Osteocyte (in vitro differentiated cells): ENCODE results near the gene AOPEP. TPM values are rescaled to one million over a fixed set of nuclear protein-coding genes. Genes with fewer than 3 reads are reported as not detected.

Experiments
- DNase-seq: peaks from one replicate; pipeline ENCODE4 v3.0.0; 2021; ENCODE audit warnings: mixed read lengths; ENCODE audit not compliant: unreplicated experiment; ENCODE audit errors: extremely low spot score
- H3K27ac Mint-ChIP-seq: one replicate; pipeline ENCODE4 v1.8.0; 2021; ENCODE audit warnings: mild to moderate bottlenecking, mixed read lengths; ENCODE audit not compliant: unreplicated experiment
- H3K27me3 Mint-ChIP-seq: one replicate; pipeline ENCODE4 v1.8.0; 2021; ENCODE audit warnings: mixed read lengths; ENCODE audit not compliant: unreplicated experiment
- H3K36me3 Mint-ChIP-seq: one replicate; pipeline ENCODE4 v1.8.0; 2021; ENCODE audit warnings: mixed read lengths; ENCODE audit not compliant: unreplicated experiment
- H3K4me1 Mint-ChIP-seq: one replicate; pipeline ENCODE4 v1.8.0; 2021; ENCODE audit warnings: mixed read lengths; ENCODE audit not compliant: unreplicated experiment
- H3K4me3 Mint-ChIP-seq: one replicate; pipeline ENCODE4 v1.8.0; 2021; ENCODE audit warnings: mild to moderate bottlenecking, moderate library complexity, mixed read lengths; ENCODE audit not compliant: unreplicated experiment
- H3K9me3 Mint-ChIP-seq: one replicate; pipeline ENCODE4 v1.8.0; 2021; ENCODE audit warnings: mixed read lengths; ENCODE audit not compliant: unreplicated experiment
- CTCF ChIP-seq: fragments of 200-600 bp; sonication (generic); IDR thresholded peaks from 2 replicates; pipeline ENCODE4 v1.5.0; 2021; ENCODE audit warnings: antibody characterized with exemption, mild to moderate bottlenecking, moderate library complexity
- total RNA-seq: library from RNA; stranded (reverse); gene quantifications from 2 replicates; pipeline ENCODE4 v1.2.1, GENCODE V29; 2021

Gene AOPEP
- total RNA-seq, 1 donor from 2014 or later, result 108 TPM

DNA sequence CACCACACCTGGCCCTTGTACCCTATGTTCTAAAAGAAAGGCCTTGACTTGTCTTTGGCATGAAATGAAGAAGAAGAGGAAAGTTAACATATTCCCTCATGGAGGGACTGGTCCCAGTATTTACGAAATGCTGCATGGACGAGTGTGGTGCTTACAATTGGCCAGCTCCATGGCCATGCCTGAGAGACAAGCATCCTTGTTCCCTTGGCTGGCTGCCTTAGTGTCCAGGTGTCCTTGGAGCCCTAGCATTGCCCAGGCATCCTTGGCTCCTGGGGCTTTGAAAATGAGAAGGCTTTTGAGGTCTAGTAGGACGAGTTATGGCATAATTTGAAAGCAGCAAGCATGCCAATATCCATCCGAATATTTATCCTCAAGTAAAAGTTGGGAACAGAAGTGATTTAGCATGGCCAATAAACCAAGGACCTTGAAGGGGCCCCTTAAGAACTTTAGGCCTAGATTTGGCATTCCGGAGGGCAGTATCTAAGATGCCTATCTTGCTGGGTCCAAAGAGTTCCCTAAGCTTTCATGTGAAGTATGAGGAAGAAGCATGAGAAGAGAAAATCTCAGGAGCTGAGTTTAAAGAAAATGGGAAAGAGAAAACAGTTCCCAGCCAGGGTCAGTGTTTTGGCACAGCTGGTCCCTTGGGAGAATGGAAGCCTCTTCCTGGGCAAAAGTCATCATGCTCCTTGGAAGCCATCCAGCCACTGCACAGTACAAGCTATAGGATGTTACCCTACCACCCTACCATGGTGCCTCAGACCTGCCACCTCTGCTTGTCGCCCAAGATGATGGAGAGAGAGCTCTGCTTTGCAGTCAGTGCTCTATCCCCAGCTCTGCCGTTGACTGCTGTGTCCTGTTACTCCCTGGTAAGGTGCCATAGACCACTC lies 91.0 kb downstream of the AOPEP start:
- Mint-ChIP-seq H3K27me3 (no peaks in the 10 kb centered on the region), H3K9me3 (no peaks in the 10 kb centered on the region), H3K27ac (peak overlapping the region; percentile 63), H3K4me1 (peaks cover 44% of the 10 kb centered on the region), H3K4me3 (no peak overlapping the region), H3K36me3 (peaks cover 8% of the 10 kb centered on the region)
- TF ChIP-seq CTCF, result no peak
- DNase-seq, result no peak

- H3K27ac Mint-ChIP-seq, result peak overlapping the region; percentile 63
- no peak for DNase-seq
- no peaks in the 10 kb centered on the region for H3K27me3 Mint-ChIP-seq
- H3K36me3 Mint-ChIP-seq, result peaks cover 8% of the 10 kb centered on the region
- H3K9me3 Mint-ChIP-seq, result no peaks in the 10 kb centered on the region
- H3K4me1 Mint-ChIP-seq, result peaks cover 41% of the 10 kb centered on the region
- no peak for TF ChIP-seq CTCF
- no peak overlapping the region for H3K4me3 Mint-ChIP-seq
These were observed 91.7 kb downstream of the AOPEP start for GRCh38 chr9:94818178-94818541.

DNA sequence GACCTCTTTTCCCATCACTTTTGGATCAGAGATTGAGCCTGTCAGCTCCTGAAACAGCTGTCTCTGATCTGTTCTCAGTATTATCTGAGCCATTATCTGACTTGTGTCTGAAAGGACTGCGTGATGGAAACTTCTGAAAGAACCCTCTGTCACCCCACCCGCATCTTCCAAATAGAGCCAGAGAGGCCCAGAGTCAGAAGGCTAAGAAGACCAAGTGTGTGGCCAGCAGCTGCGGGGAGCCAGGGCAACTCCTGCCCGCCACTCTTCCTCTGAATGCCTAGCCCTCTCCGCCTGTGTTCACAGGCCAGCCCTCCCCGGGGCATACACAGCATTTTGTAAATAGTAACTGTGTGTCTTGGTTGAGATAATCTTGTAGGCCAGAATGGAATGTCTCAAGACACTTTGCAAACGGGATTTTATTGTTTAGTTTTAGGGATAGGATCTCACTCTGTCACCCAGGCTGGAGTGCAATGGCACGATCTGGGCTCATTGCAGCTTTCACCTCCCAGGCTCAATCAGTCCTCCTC lies 92.7 kb downstream of the AOPEP start:
- H3K36me3 Mint-ChIP-seq, result peaks cover 9% of the 10 kb centered on the region
- no peak overlapping the region for H3K4me3 Mint-ChIP-seq
- H3K27ac Mint-ChIP-seq, result peak overlapping the region; percentile 63
- no peaks in the 10 kb centered on the region for H3K27me3 Mint-ChIP-seq
- H3K4me1 Mint-ChIP-seq, result peaks cover 41% of the 10 kb centered on the region
- TF ChIP-seq CTCF, result no peak
- no peaks in the 10 kb centered on the region for H3K9me3 Mint-ChIP-seq
- no peak for DNase-seq

DNA sequence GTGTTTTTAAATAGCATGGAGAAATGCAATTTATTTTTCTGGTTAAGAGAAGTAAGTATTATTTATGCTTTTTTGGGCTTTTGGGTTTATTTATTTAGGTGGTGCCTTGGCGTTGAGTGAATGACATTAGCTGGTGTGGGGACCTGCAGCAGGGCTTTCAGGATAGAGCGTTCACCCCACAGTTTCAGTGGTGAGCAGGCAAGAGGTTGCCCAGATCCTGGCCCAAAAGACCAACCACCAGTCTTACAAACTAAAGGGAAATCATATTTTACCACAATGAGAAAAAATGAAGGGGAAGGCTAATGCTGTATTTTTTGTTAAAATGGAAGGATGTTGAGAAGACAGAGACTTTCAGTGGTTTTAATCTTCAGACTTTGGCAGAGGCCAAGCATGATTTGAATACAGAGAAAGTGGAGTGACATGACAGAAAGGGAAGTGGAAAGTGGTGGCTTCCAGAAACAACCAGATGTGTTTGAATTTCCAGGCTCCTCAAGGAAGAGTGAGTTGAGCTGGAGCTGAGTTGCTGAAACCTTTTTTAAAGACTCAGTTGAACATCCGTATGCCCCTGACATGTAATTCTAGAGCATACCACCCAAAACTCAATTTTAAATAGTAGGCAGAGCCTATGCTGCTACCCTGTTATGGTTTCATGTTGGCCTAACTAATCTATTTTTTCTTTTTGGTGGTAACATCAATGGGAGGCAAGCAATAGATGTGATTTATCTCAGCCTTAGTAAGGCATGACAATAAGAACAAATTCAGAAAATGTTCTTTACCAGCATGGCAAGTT lies 94.8 kb downstream of the AOPEP start:
- peaks cover 55% of the 10 kb centered on the region for H3K4me1 Mint-ChIP-seq
- TF ChIP-seq CTCF, result no peak
- H3K4me3 Mint-ChIP-seq, result no peak overlapping the region
- H3K27me3 Mint-ChIP-seq, result no peaks in the 10 kb centered on the region
- no peak for DNase-seq
- H3K9me3 Mint-ChIP-seq, result no peaks in the 10 kb centered on the region
- peaks cover 13% of the 10 kb centered on the region for H3K36me3 Mint-ChIP-seq
- H3K27ac Mint-ChIP-seq, result peak overlapping the region; percentile 35

GRCh38 chr9:94822273-94822672 lies 95.8 kb downstream of the AOPEP start:
- DNase-seq, result no peak
- Mint-ChIP-seq H3K4me3 (no peak overlapping the region), H3K27ac (peak overlapping the region; percentile 67), H3K36me3 (peaks cover 13% of the 10 kb centered on the region), H3K27me3 (no peaks in the 10 kb centered on the region), H3K9me3 (no peaks in the 10 kb centered on the region), H3K4me1 (peaks cover 55% of the 10 kb centered on the region)
- no peak for TF ChIP-seq CTCF
